GM18867 (cell line): ENCODE measurements around the gene PLOD1.
"Not testable (repeated sequence)": the region's sequence is repeated elsewhere in the genome, so short reads cannot be mapped to it uniquely, and the experiment has no call there.

Source experiments
- ATAC-seq: cut with Tn5 transposase; IDR thresholded peaks from one replicate; pipeline ENCODE4 v1.9.1; 2021; ENCODE audit warnings: mild to moderate bottlenecking, moderate library complexity; ENCODE audit not compliant: unreplicated experiment

PLOD1 gene

GRCh38 chr1:11934302-11935056 lies at the start of gene PLOD1:
Gene PLOD1, plus strand, starts transcription at chr1:11934717. Its CDS starts 63 bp downstream, at chr1:11934780.
- peak; percentile 90 for ATAC-seq

GRCh38 chr1:11885916-11886315 lies 48.6 kb upstream of the PLOD1 start:
- no peak for ATAC-seq

GRCh38 chr1:11886986-11887665 lies 47.4 kb upstream of the PLOD1 start:
- no peak for ATAC-seq

- no peak for ATAC-seq
Measured at GRCh38 chr1:11887666-11888007, 46.9 kb upstream of the PLOD1 start.

GRCh38 chr1:11888206-11888876 lies 46.2 kb upstream of the PLOD1 start:
- no peak for ATAC-seq

- ATAC-seq, result no peak
Measured at GRCh38 chr1:11888877-11889208, 45.7 kb upstream of the PLOD1 start.

- ATAC-seq, result no peak
Measured at GRCh38 chr1:11891433-11892186, 42.9 kb upstream of the PLOD1 start.

GRCh38 chr1:11893907-11894251 lies 40.6 kb upstream of the PLOD1 start:
- ATAC-seq, result peak; percentile 43

GRCh38 chr1:11894501-11894900 lies 40.0 kb upstream of the PLOD1 start:
- not testable (repeated sequence) for ATAC-seq

GRCh38 chr1:11898086-11898785 lies 36.3 kb upstream of the PLOD1 start:
- ATAC-seq, result no peak

- no peak for ATAC-seq
Measured at GRCh38 chr1:11898831-11899467, 35.6 kb upstream of the PLOD1 start.

GRCh38 chr1:11901446-11901845 lies 33.1 kb upstream of the PLOD1 start:
- ATAC-seq, result not testable (repeated sequence)

GRCh38 chr1:11903210-11903609 lies 31.3 kb upstream of the PLOD1 start:
- ATAC-seq, result no peak

GRCh38 chr1:11904156-11904555 lies 30.4 kb upstream of the PLOD1 start:
- ATAC-seq, result not testable (repeated sequence)

GRCh38 chr1:11904978-11905377 lies 29.5 kb upstream of the PLOD1 start:
- no peak for ATAC-seq

GRCh38 chr1:11906870-11907269 lies 27.6 kb upstream of the PLOD1 start:
- ATAC-seq, result no peak

- ATAC-seq, result peak; percentile 42
Measured at GRCh38 chr1:11907275-11908094, 27.0 kb upstream of the PLOD1 start.

- ATAC-seq, result peak; percentile 41
Measured at GRCh38 chr1:11908095-11908675, 26.3 kb upstream of the PLOD1 start.

GRCh38 chr1:11910914-11911228 lies 23.6 kb upstream of the PLOD1 start:
- not testable (repeated sequence) for ATAC-seq
